ENCODE data around the gene KCNA1.

- TF ChIP-seq CTCF (IDR thresholded peaks at IDR 0.05; ENCODE audit: low read depth, low read length): no peak
- TF ChIP-seq POLR2A (IDR thresholded peaks at IDR 0.05; ENCODE audit: extremely low read depth, insufficient read length): no peak
- no peak for TF ChIP-seq MAX (IDR thresholded peaks at IDR 0.05; ENCODE audit: low read depth, low read length)
- no peak for TF ChIP-seq MYC (IDR thresholded peaks at IDR 0.05; ENCODE audit: low read depth, low read length)
Measured at GRCh38 chr12:4951083-4951482, 41.4 kb downstream of the KCNA1 start.
